HepG2 (cell line): ENCODE results near the gene ERVMER34-1. TPM values are rescaled to one million over a fixed set of nuclear protein-coding genes. Genes with fewer than 3 reads are reported as not detected.

Experiments used
- ATAC-seq: fragments of 200-7000 bp; cut with Tn5 transposase; 3 replicates; pipeline ENCODE4 v1.9.1; 2020; ENCODE audit warnings: mild to moderate bottlenecking, moderate library complexity
- BruUV-seq: library from RNA; stranded (reverse); fragments of 400-500 nt; replicated peaks from 2 replicates; lab custom pipeline; 2021; lab: Mats Ljungman, UMichigan
- CTCF ChIA-PET: fragments of 300-600 bp; formaldehyde crosslinking; extraction: SDS; loops from one replicate; lab custom pipeline; 2021; ENCODE audit warnings: low total read pairs, inconsistent platforms, low intra/inter-chr PET ratio; lab: Yijun Ruan, JAX
- POLR2A ChIA-PET: fragments of 350-600 bp; sonication (Branson Sonifier 250); formaldehyde crosslinking; loops from one replicate; lab custom pipeline; 2020; ENCODE audit warnings: antibody characterized with exemption, inconsistent platforms; lab: Yijun Ruan, JAX
- DNase-seq: peaks from one replicate; pipeline ENCODE4 v3.0.0-alpha.2; 2015; ENCODE audit warnings: low spot score
- FAIRE-seq: peaks from 3 replicates; lab custom pipeline; 2011; peaks lifted over from hg19 to GRCh38; lab: Jason Lieb, UNC
- H2AFZ ChIP-seq: one replicate; pipeline ENCODE4 v1.6.1; 2011; ENCODE audit warnings: low read length, inconsistent platforms
- H3K27ac ChIP-seq: fragments of 300-600 bp; 3 replicates; pipeline ENCODE4 v1.8.0; 2011; ENCODE audit warnings: mixed run types, mild to moderate bottlenecking, mixed read lengths, low read length, inconsistent platforms; ENCODE audit not compliant: insufficient read depth; ENCODE audit errors: extremely low read length
- H3K27me3 ChIP-seq, 2 experiments: fragments of 200-600 bp in 1 of 2; 2 replicates in 1 of 2; 3 replicates in 1 of 2; pipeline versions ENCODE4 v1.6.0 to v1.8.0; 2011; ENCODE audit warnings: low read length in 2 of 2, mild to moderate bottlenecking in 2 of 2, moderate library complexity in 2 of 2, inconsistent platforms in 1 of 2; ENCODE audit not compliant: insufficient read depth in 2 of 2, control insufficient read depth in 1 of 2
- H3K36me3 ChIP-seq, 2 experiments: fragments of 200-600 bp in 1 of 2; replicated peaks in 1 of 2; 2 replicates in 1 of 2; 3 replicates in 1 of 2; pipeline versions ENCODE4 v1.5.1 to v1.8.0; 2011; ENCODE audit warnings: low read length in 2 of 2, inconsistent platforms in 1 of 2; ENCODE audit not compliant: insufficient read depth in 2 of 2, control insufficient read depth in 1 of 2
- H3K4me1 ChIP-seq: 2 replicates; pipeline ENCODE4 v1.5.1; 2012; ENCODE audit warnings: low read length, inconsistent platforms; ENCODE audit not compliant: insufficient read depth
- H3K4me2 ChIP-seq: 2 replicates; pipeline ENCODE4 v1.6.0; 2011; ENCODE audit warnings: low read depth, low read length, inconsistent platforms
- H3K4me3 ChIP-seq, 3 experiments: fragments of 200-600 bp in 1 of 3; sonication (generic), shearing (Covaris generic) in 1 of 3; replicated peaks in 1 of 3; 2 replicates each; pipeline ENCODE4 v1.5.1; 2011 to 2016; ENCODE audit warnings: low read length in 3 of 3, inconsistent platforms in 2 of 3, low read depth in 2 of 3, mild to moderate bottlenecking in 2 of 3, control low read depth in 1 of 3, mixed read lengths in 1 of 3; ENCODE audit not compliant: insufficient read depth in 1 of 3
- H3K79me2 ChIP-seq: one replicate; pipeline ENCODE4 v1.6.1; 2011; ENCODE audit warnings: low read length, inconsistent platforms; ENCODE audit not compliant: insufficient read depth
- H3K9ac ChIP-seq: 2 replicates; pipeline ENCODE4 v1.6.0; 2011; ENCODE audit warnings: mild to moderate bottlenecking, low read depth, low read length, inconsistent platforms; ENCODE audit not compliant: insufficient read depth
- H3K9me3 ChIP-seq: 2 replicates; pipeline ENCODE4 v1.5.1; 2012; ENCODE audit warnings: mild to moderate bottlenecking, low read length
- H4K20me1 ChIP-seq: 2 replicates; pipeline ENCODE4 v1.6.0; 2011; ENCODE audit warnings: inconsistent platforms, mild to moderate bottlenecking, low read length, moderate library complexity; ENCODE audit not compliant: insufficient read depth
- HNRNPUL1 ChIP-seq: fragments of 200-400 bp; formaldehyde crosslinking; IDR thresholded peaks from 2 replicates; pipeline ENCODE4 v1.6.1; 2017; ENCODE audit warnings: low read depth, mild to moderate bottlenecking, low read length, moderate library complexity
- HOXD1 ChIP-seq: sonication (generic); formaldehyde crosslinking; IDR thresholded peaks from 2 replicates; pipeline ENCODE4 v1.5.0; 2020; ENCODE audit warnings: missing genetic modification reagents
- KLF6 ChIP-seq: IDR thresholded peaks from 2 replicates; pipeline ENCODE4 v1.8.0; 2016; ENCODE audit warnings: missing biosample characterization, missing genetic modification reagents
- MED8 ChIP-seq: sonication (generic); formaldehyde crosslinking; IDR thresholded peaks from 2 replicates; pipeline ENCODE4 v1.8.1; 2023; ENCODE audit warnings: mild to moderate bottlenecking, missing genetic modification reagents; ENCODE audit not compliant: insufficient replicate concordance
- NCOA1 ChIP-seq: sonication (generic); formaldehyde crosslinking; IDR thresholded peaks from 2 replicates; pipeline ENCODE4 v1.9.0; 2021; ENCODE audit warnings: missing genetic modification reagents
- SIX1 ChIP-seq: sonication (generic); formaldehyde crosslinking; IDR thresholded peaks from 2 replicates; pipeline ENCODE4 v1.4.0; 2020; ENCODE audit warnings: missing genetic modification reagents, borderline replicate concordance
- SKI ChIP-seq: fragments of 450-650 bp; IDR thresholded peaks from one replicate; pipeline ENCODE4 v1.6.1; 2018; ENCODE audit warnings: mild to moderate bottlenecking; ENCODE audit not compliant: partially characterized antibody
- TP53 ChIP-seq: sonication (generic); formaldehyde crosslinking; conservative IDR thresholded peaks from 2 replicates; pipeline ENCODE4 v1.4.0; 2020; ENCODE audit warnings: missing genetic modification reagents
- ZNF136 ChIP-seq: sonication (generic); formaldehyde crosslinking; IDR thresholded peaks from 2 replicates; pipeline ENCODE4 v1.8.1; 2022; ENCODE audit warnings: low read depth, mild to moderate bottlenecking, moderate library complexity, missing genetic modification reagents
- ZNF296 ChIP-seq: sonication (generic); formaldehyde crosslinking; conservative IDR thresholded peaks from 2 replicates; pipeline ENCODE4 v1.5.0; 2020; ENCODE audit warnings: mild to moderate bottlenecking, missing genetic modification reagents
- ZNF446 ChIP-seq: sonication (generic); formaldehyde crosslinking; IDR thresholded peaks from 2 replicates; pipeline ENCODE4 v1.5.0; 2020; ENCODE audit warnings: mild to moderate bottlenecking, missing genetic modification reagents
- ZNF724P ChIP-seq: sonication (generic); formaldehyde crosslinking; IDR thresholded peaks from 2 replicates; pipeline ENCODE4 v1.8.0; 2022; ENCODE audit warnings: missing genetic modification reagents, borderline replicate concordance
- ZSCAN20 ChIP-seq: sonication (generic); formaldehyde crosslinking; IDR thresholded peaks from 2 replicates; pipeline ENCODE4 v1.4.0; 2020; ENCODE audit warnings: missing genetic modification reagents, mild to moderate bottlenecking, borderline replicate concordance
- WGBS: methylation state at CpG from one replicate; pipeline ENCODE4 v1.1.6; 2017; ENCODE audit warnings: low lambda C conversion rate; 5-methylcytosine and 5-hydroxymethylcytosine counted together
- in situ Hi-C: cut with HindIII; loops from 2 replicates; pipeline ENCODE4 v1.10.0; 2017; ENCODE audit warnings: low pct_unique_long_range_greater_than_20kb; ENCODE audit not compliant: extremely low pct_ligation_motif_present
- intact Hi-C: fragments of 100-400 bp; cut with micrococcal nuclease; formaldehyde crosslinking; loops from one replicate; pipeline ENCODE4 v1.10.0; 2022; ENCODE audit not compliant: unreplicated experiment
- polyA plus RNA-seq, 8 experiments: library from polyadenylated mRNA; depleted of rRNA in 3 of 8; stranded (reverse) in 7 of 8; unstranded in 1 of 8; fragments of >200 nt; fragmentation: Illumina TruSeq in 4 of 8; extraction: Trizol in 4 of 8; gene quantifications; 2 replicates each; pipeline versions ENCODE4 v1.2.1 to v1.2.3, GENCODE V29; 2011 to 2016; ENCODE audit warnings: low read depth in 4 of 8, missing spikeins in 1 of 8, mixed read lengths in 1 of 8; ENCODE audit not compliant: insufficient read depth in 1 of 8
- total RNA-seq, 5 experiments: library from RNA; depleted of rRNA; stranded (reverse); fragments of >200 nt; fragmentation: Illumina TruSeq; extraction: Trizol; gene quantifications; 2 replicates each; pipeline ENCODE4 v1.2.3, GENCODE V29; 2016; ENCODE audit warnings: low read depth in 1 of 5
- TF ChIP-seq, protein P1 (sequence below): sonication (generic); formaldehyde crosslinking; IDR thresholded peaks from 2 replicates; pipeline ENCODE4 v1.4.0; 2020; ENCODE audit warnings: mild to moderate bottlenecking, missing genetic modification reagents
- TF ChIP-seq, protein P2 (sequence below): sonication (generic); formaldehyde crosslinking; IDR thresholded peaks from 2 replicates; pipeline ENCODE4 v1.5.0; 2020; ENCODE audit warnings: missing genetic modification reagents
- TF ChIP-seq, protein P3 (sequence below): sonication (generic); formaldehyde crosslinking; IDR thresholded peaks from 2 replicates; pipeline ENCODE4 v1.4.0; 2020; ENCODE audit warnings: missing genetic modification reagents
- TF ChIP-seq, protein P4 (sequence below): IDR thresholded peaks from 2 replicates; pipeline ENCODE4 v1.6.1; 2016; ENCODE audit warnings: control low read depth
- TF ChIP-seq, protein P5 (sequence below): IDR thresholded peaks from 2 replicates; pipeline ENCODE4 v1.6.1; 2012; ENCODE audit warnings: low read depth, low read length, improper control_type of control experiment

ERVMER34-1 gene
- total and polyA plus RNA-seq, 2 of the 13 experiments (the other 11 are each of a cell fraction or from before 2014, with no cell fraction given), result 0.04 to 0.35 TPM

DNA sequence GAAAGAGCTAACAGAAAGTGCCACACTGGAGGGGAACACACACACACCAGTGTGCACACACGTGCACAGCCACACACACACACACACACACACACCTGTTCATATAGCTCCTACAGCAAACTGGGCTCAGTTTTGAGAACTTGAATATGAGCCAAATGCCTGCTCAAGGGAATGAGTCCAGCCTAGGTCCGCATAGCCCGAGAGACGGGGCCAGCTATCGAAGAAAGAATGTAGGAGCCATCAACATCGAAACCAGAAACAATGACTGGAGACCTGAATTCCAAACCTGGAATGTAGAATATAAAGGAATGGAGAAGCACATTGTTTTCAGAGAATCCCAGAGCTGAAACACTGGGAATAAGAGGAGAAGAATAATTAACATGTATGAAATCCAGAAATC is 37.6 kb upstream of the ERVMER34-1 start:
- no peaks in the 10 kb centered on the region for H3K36me3 ChIP-seq
- in situ Hi-C loops, result no loop called here
- H3K27me3 ChIP-seq, result no peaks in the 10 kb centered on the region
- WGBS, result 29% methylated on average over 6 of the region's 6 CpGs
- H3K27ac ChIP-seq, result no peak overlapping the region
- no TSS peak for BruUV-seq
- intact Hi-C loops, result no loop called here
- FAIRE-seq (no peak), DNase-seq (no peak), ATAC-seq (no peak)
- POLR2A ChIA-PET, result no interaction called here
- no peak overlapping the region for H3K9ac ChIP-seq
- no peak overlapping the region for H3K4me2 ChIP-seq
- H3K4me3 ChIP-seq, result no peak overlapping the region
- no peaks in the 10 kb centered on the region for H3K79me2 ChIP-seq
- no peaks in the 10 kb centered on the region for H3K4me1 ChIP-seq
- no peaks in the 10 kb centered on the region for H3K9me3 ChIP-seq
- CTCF ChIA-PET, result no interaction called here
- H4K20me1 ChIP-seq, result no peaks in the 10 kb centered on the region
- H2AFZ ChIP-seq, result no peak overlapping the region
- TF ChIP-seq, protein P1, sequence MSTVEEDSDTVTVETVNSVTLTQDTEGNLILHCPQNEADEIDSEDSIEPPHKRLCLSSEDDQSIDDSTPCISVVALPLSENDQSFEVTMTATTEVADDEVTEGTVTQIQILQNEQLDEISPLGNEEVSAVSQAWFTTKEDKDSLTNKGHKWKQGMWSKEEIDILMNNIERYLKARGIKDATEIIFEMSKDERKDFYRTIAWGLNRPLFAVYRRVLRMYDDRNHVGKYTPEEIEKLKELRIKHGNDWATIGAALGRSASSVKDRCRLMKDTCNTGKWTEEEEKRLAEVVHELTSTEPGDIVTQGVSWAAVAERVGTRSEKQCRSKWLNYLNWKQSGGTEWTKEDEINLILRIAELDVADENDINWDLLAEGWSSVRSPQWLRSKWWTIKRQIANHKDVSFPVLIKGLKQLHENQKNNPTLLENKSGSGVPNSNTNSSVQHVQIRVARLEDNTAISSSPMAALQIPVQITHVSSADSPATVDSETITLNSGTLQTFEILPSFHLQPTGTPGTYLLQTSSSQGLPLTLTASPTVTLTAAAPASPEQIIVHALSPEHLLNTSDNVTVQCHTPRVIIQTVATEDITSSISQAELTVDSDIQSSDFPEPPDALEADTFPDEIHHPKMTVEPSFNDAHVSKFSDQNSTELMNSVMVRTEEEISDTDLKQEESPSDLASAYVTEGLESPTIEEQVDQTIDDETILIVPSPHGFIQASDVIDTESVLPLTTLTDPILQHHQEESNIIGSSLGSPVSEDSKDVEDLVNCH (CRISPR knock-in tag), result no peak
- TF ChIP-seq, protein P2, sequence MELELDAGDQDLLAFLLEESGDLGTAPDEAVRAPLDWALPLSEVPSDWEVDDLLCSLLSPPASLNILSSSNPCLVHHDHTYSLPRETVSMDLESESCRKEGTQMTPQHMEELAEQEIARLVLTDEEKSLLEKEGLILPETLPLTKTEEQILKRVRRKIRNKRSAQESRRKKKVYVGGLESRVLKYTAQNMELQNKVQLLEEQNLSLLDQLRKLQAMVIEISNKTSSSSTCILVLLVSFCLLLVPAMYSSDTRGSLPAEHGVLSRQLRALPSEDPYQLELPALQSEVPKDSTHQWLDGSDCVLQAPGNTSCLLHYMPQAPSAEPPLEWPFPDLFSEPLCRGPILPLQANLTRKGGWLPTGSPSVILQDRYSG (CRISPR knock-in tag), result no peak
- TF ChIP-seq ZSCAN20 (CRISPR knock-in tag), result no peak
- TF ChIP-seq HOXD1 (CRISPR knock-in tag), result no peak
- no peak for TF ChIP-seq MED8
- TF ChIP-seq, protein P3, sequence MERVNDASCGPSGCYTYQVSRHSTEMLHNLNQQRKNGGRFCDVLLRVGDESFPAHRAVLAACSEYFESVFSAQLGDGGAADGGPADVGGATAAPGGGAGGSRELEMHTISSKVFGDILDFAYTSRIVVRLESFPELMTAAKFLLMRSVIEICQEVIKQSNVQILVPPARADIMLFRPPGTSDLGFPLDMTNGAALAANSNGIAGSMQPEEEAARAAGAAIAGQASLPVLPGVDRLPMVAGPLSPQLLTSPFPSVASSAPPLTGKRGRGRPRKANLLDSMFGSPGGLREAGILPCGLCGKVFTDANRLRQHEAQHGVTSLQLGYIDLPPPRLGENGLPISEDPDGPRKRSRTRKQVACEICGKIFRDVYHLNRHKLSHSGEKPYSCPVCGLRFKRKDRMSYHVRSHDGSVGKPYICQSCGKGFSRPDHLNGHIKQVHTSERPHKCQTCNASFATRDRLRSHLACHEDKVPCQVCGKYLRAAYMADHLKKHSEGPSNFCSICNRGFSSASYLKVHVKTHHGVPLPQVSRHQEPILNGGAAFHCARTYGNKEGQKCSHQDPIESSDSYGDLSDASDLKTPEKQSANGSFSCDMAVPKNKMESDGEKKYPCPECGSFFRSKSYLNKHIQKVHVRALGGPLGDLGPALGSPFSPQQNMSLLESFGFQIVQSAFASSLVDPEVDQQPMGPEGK (CRISPR knock-in tag), result no peak
- no peak for TF ChIP-seq SKI
- TF ChIP-seq TP53 (CRISPR knock-in tag), result no peak
- TF ChIP-seq, protein P4, sequence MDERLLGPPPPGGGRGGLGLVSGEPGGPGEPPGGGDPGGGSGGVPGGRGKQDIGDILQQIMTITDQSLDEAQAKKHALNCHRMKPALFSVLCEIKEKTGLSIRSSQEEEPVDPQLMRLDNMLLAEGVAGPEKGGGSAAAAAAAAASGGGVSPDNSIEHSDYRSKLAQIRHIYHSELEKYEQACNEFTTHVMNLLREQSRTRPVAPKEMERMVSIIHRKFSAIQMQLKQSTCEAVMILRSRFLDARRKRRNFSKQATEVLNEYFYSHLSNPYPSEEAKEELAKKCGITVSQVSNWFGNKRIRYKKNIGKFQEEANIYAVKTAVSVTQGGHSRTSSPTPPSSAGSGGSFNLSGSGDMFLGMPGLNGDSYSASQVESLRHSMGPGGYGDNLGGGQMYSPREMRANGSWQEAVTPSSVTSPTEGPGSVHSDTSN, result no peak
- TF ChIP-seq NCOA1 (CRISPR knock-in tag), result no peak
- TF ChIP-seq, protein P5, sequence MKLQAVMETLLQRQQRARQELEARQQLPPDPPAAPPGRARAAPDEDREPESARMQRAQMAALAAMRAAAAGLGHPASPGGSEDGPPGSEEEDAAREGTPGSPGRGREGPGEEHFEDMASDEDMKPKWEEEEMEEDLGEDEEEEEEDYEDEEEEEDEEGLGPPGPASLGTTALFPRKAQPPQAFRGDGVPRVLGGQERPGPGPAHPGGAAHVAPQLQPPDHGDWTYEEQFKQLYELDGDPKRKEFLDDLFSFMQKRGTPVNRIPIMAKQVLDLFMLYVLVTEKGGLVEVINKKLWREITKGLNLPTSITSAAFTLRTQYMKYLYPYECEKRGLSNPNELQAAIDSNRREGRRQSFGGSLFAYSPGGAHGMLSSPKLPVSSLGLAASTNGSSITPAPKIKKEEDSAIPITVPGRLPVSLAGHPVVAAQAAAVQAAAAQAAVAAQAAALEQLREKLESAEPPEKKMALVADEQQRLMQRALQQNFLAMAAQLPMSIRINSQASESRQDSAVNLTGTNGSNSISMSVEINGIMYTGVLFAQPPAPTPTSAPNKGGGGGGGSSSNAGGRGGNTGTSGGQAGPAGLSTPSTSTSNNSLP, result no peak
- no peak for TF ChIP-seq HNRNPUL1
- TF ChIP-seq ZNF136 (CRISPR knock-in tag), result no peak
- no peak for TF ChIP-seq ZNF724P (CRISPR knock-in tag)
- TF ChIP-seq ZNF446, result no peak
- TF ChIP-seq KLF6, result no peak
- TF ChIP-seq ZNF296 (CRISPR knock-in tag), result no peak
- TF ChIP-seq SIX1, result no peak
